K562 (cell line): ENCODE measurements around the gene RBM4B. TPM values are rescaled to one million over a fixed set of nuclear protein-coding genes. Genes with fewer than 3 reads are reported as not detected.

Source experiments
- XRCC4 ChIP-seq: IDR thresholded peaks from one replicate; pipeline ENCODE4 v1.6.1; 2011; ENCODE audit not compliant: insufficient read depth, insufficient read length; ENCODE audit errors: extremely low read depth
- polyA plus RNA-seq, 8 experiments: library from polyadenylated mRNA; depleted of rRNA in 4 of 8; stranded (reverse) in 5 of 8; unstranded in 3 of 8; fragments of >200 nt; fragmentation: Nextera tagmentation in 2 of 8; fragmentation: Illumina TruSeq in 1 of 8; extraction: Ambion mirVana in 2 of 8; extraction: Trizol in 1 of 8; gene quantifications; 2 replicates each; pipeline versions ENCODE4 v1.2.1 to v1.2.3, GENCODE V29; 2011 to 2014; ENCODE audit warnings: inconsistent platforms in 1 of 8, missing spikeins in 1 of 8
- total RNA-seq, 7 experiments: library from RNA; depleted of rRNA in 6 of 7; stranded (reverse); fragments of >200 nt in 6 of 7; fragmentation: Illumina TruSeq in 2 of 7; extraction: Trizol in 2 of 7; gene quantifications; 2 replicates each; pipeline versions ENCODE4 v1.2.1 to v1.2.3, GENCODE V29; 2011 to 2021; ENCODE audit warnings: low replicate concordance in 1 of 7
- TF ChIP-seq, protein P1 (sequence below): fragments of 450-650 bp; IDR thresholded peaks from 2 replicates; pipeline ENCODE4 v1.6.1; 2016; ENCODE audit warnings: low read depth
- TF ChIP-seq, protein P2 (sequence below): IDR thresholded peaks from 2 replicates; pipeline ENCODE4 v1.6.1; 2011; ENCODE audit warnings: borderline replicate concordance, low read depth, mild to moderate bottlenecking, moderate library complexity, low read length; ENCODE audit not compliant: insufficient read depth, poor library complexity, severe bottlenecking

RBM4B gene
- total and polyA plus RNA-seq, 9 of the 15 experiments (the other 6 are each of a cell fraction or from before 2014, with no cell fraction given) = 14.6 to 39.9 (median 23.3) TPM

- TF ChIP-seq, protein P1, sequence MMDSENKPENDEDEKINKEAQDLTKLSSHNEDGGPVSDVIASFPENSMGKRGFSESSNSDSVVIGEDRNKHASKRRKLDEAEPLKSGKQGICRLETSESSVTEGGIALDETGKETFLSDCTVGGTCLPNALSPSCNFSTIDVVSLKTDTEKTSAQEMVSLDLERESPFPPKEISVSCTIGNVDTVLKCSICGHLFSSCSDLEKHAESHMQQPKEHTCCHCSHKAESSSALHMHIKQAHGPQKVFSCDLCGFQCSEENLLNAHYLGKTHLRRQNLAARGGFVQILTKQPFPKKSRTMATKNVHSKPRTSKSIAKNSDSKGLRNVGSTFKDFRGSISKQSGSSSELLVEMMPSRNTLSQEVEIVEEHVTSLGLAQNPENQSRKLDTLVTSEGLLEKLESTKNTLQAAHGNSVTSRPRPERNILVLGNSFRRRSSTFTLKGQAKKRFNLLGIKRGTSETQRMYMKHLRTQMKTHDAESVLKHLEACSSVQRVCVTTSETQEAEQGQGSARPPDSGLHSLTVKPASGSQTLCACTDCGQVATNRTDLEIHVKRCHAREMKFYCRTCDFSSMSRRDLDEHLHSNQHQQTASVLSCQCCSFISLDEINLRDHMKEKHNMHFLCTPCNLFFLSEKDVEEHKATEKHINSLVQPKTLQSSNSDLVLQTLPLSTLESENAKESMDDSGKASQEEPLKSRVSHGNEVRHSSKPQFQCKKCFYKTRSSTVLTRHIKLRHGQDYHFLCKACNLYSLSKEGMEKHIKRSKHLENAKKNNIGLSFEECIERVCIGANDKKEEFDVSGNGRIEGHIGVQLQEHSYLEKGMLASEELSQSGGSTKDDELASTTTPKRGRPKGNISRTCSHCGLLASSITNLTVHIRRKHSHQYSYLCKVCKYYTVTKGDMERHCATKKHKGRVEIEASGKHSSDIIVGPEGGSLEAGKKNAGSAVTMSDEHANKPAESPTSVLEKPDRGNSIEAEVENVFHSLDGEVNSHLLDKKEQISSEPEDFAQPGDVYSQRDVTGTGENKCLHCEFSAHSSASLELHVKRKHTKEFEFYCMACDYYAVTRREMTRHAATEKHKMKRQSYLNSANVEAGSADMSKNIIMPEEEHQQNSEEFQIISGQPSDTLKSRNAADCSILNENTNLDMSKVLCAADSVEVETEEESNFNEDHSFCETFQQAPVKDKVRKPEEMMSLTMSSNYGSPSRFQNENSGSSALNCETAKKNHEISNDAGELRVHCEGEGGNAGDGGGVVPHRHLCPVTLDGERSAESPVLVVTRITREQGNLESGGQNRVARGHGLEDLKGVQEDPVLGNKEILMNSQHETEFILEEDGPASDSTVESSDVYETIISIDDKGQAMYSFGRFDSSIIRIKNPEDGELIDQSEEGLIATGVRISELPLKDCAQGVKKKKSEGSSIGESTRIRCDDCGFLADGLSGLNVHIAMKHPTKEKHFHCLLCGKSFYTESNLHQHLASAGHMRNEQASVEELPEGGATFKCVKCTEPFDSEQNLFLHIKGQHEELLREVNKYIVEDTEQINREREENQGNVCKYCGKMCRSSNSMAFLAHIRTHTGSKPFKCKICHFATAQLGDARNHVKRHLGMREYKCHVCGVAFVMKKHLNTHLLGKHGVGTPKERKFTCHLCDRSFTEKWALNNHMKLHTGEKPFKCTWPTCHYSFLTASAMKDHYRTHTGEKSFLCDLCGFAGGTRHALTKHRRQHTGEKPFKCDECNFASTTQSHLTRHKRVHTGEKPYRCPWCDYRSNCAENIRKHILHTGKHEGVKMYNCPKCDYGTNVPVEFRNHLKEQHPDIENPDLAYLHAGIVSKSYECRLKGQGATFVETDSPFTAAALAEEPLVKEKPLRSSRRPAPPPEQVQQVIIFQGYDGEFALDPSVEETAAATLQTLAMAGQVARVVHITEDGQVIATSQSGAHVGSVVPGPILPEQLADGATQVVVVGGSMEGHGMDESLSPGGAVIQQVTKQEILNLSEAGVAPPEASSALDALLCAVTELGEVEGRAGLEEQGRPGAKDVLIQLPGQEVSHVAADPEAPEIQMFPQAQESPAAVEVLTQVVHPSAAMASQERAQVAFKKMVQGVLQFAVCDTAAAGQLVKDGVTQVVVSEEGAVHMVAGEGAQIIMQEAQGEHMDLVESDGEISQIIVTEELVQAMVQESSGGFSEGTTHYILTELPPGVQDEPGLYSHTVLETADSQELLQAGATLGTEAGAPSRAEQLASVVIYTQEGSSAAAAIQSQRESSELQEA = no peak
- TF ChIP-seq, protein P2, sequence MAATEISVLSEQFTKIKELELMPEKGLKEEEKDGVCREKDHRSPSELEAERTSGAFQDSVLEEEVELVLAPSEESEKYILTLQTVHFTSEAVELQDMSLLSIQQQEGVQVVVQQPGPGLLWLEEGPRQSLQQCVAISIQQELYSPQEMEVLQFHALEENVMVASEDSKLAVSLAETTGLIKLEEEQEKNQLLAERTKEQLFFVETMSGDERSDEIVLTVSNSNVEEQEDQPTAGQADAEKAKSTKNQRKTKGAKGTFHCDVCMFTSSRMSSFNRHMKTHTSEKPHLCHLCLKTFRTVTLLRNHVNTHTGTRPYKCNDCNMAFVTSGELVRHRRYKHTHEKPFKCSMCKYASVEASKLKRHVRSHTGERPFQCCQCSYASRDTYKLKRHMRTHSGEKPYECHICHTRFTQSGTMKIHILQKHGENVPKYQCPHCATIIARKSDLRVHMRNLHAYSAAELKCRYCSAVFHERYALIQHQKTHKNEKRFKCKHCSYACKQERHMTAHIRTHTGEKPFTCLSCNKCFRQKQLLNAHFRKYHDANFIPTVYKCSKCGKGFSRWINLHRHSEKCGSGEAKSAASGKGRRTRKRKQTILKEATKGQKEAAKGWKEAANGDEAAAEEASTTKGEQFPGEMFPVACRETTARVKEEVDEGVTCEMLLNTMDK = no peak
- no peak for TF ChIP-seq XRCC4
These were observed 30.4 kb upstream of the RBM4B start (continued) for GRCh38 chr11:66708094-66708493.
